Measurements from ENCODE around the gene CAMKV. TPM values are rescaled to one million over a fixed set of nuclear protein-coding genes. Genes with fewer than 3 reads are reported as not detected.
"Not testable (repeated sequence)": the region's sequence is repeated elsewhere in the genome, so short reads cannot be mapped to it uniquely, and the experiment has no call there.

CAMKV gene, protein sequence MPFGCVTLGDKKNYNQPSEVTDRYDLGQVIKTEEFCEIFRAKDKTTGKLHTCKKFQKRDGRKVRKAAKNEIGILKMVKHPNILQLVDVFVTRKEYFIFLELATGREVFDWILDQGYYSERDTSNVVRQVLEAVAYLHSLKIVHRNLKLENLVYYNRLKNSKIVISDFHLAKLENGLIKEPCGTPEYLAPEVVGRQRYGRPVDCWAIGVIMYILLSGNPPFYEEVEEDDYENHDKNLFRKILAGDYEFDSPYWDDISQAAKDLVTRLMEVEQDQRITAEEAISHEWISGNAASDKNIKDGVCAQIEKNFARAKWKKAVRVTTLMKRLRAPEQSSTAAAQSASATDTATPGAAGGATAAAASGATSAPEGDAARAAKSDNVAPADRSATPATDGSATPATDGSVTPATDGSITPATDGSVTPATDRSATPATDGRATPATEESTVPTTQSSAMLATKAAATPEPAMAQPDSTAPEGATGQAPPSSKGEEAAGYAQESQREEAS
- not detected for total RNA-seq
- long read RNA-seq, donor 1: 0 reads
- long read RNA-seq, donor 2: 0 reads

- DNase-seq (ENCODE audit: low spot score): no peak
- intact Hi-C loops (cut with DNase I): no loop called here
These were observed at the start of gene CAMKV for GRCh38 chr3:49869525-49870126. CAMKV (minus strand) TSS chr3:49869906; CDS start chr3:49862388, 7,518 bp downstream.

DNA sequence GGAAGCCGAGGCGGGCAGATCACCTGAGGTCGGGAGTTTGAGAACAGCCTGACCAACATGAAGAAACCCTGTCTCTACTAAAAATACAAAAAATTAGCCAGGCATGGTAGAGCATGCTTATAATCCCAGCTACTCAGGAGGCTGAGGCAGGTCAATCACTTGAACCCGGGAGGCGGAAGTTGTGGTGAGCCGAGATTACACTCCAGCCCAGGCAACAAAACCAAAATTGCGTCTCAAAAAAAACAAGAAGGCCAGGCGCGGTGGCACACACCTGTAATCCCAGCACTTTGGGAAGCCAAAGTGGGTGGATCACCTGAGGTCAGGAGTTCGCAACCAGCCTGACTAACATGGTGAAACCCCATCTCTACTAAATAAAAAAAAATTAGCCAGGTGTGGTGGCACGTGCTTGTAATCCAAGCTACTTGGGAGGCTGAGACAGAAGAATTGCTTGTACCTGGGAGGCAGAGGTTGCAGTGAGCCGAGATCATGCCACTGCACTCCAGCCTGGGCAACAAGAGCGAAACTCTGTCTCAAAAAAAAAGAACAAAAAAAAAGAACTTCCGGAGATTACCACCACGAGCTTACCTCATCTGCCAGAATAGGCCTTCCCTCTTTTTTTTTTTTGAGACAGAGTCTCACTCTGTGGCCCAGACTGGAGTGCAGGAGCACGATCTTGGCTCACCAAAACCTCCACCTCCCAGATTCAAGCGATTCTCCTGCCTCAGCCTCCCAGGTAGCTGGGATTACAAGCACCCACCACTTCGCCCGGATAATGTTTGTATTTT is 48.3 kb upstream of the CAMKV start:
- intact Hi-C loops (cut with DNase I); DNase-seq (ENCODE audit: low spot score): not testable (repeated sequence)

DNA sequence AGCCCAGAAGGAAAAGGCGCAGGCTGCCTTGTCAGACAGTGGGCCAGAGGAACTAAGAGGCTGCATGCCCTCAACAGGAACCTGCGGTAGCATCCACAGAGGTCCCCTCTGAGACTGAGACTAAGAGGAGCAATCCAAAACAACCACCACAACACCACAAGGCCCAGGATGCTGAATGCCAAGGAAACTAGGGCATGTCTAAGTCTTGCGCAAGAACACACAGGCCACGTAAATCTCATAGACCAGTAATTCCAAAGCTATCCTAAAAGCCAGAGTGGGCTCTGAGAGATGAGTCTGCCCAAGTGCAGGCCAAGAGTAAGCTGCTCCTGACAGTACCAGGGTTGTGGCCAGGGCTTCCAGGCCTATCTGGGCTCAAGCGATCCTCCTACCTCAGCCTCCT is 47.0 kb upstream of the CAMKV start:
- no peak for DNase-seq (ENCODE audit: low spot score)
- intact Hi-C loops (cut with DNase I): no loop called here

- no peak for DNase-seq (ENCODE audit: low spot score)
- intact Hi-C loops (cut with DNase I): no loop called here
These were observed 45.2 kb upstream of the CAMKV start for GRCh38 chr3:49914906-49915305.

- no peak for DNase-seq (ENCODE audit: low spot score)
- intact Hi-C loops (cut with DNase I): no loop called here
These were observed 43.2 kb upstream of the CAMKV start for GRCh38 chr3:49912881-49913281.

GRCh38 chr3:49911611-49912010 is 41.9 kb upstream of the CAMKV start:
- no peak for DNase-seq (ENCODE audit: low spot score)
- intact Hi-C loops (cut with DNase I): no loop called here

- intact Hi-C loops (cut with DNase I): no loop called here
- DNase-seq (ENCODE audit: low spot score): no peak
These were observed 41.4 kb upstream of the CAMKV start for GRCh38 chr3:49911124-49911420.

- no peak for DNase-seq (ENCODE audit: low spot score)
- intact Hi-C loops (cut with DNase I): no loop called here
These were observed 40.9 kb upstream of the CAMKV start for GRCh38 chr3:49910409-49911123.

- intact Hi-C loops (cut with DNase I): loop anchor here in 1 of 2 donors (5.0 to 10.0 kb wide), 2 partner anchors 106 to 204 kb away; partner anchors contain the start of gene INKA1
- no peak for DNase-seq (ENCODE audit: low spot score)
These were observed 38.9 kb upstream of the CAMKV start for GRCh38 chr3:49908373-49909199.

DNA sequence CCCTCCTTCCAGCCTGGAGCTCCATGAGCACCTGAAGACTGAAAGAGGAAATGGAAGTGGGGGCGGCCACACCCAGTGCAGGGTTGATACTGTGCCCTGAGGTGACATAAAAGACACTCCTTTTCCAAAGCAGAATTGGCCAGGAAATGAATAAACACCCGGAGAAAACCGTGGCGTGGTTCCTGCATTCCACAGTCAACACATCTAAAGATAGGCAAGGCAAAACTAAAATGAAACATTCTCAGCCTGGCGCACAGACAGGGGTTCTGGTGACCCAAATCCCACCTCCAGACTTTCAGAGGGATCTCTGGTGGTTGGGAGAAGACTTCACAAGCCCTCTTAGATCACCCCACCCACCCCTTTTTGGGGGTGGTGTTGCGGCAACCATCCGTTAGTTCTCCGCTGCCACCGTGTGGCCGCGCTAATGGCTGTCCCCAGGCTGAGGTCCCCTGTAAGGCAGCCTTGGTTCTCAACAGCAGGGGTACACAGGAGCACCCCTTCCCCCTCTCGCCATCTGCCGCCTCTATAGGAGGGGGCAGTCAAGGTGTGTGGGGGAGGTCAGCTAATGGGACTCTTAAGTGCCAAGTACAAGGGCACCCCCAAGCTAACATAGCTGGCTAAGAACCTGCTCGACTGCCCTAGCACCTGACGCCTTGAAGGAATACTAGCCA is 36.5 kb upstream of the CAMKV start:
- intact Hi-C loops (cut with DNase I): loop anchor here in 1 of 2 donors (5.0 to 10.0 kb wide), 2 partner anchors 104 to 201 kb away; partner anchors contain the start of gene INKA1
- peak; percentile 84 for DNase-seq (ENCODE audit: low spot score)

- not testable (repeated sequence) for DNase-seq (ENCODE audit: low spot score)
- intact Hi-C loops (cut with DNase I): loop anchor here in 1 of 2 donors (10.0 kb wide), 1 partner anchor 200 kb away; no protein-coding TSS in a partner anchor
These were observed 34.7 kb upstream of the CAMKV start for GRCh38 chr3:49904448-49904847.

GRCh38 chr3:49903451-49904424 is 34.0 kb upstream of the CAMKV start, which contains the start of gene MST1R:
MST1R (minus strand) TSS chr3:49903873; CDS start chr3:49903609, 264 bp downstream.
- DNase-seq (ENCODE audit: low spot score): peak; percentile 90
- intact Hi-C loops (cut with DNase I): loop anchor here in 1 of 2 donors (10.0 kb wide), 1 partner anchor 199 kb away; no protein-coding TSS in a partner anchor

GRCh38 chr3:49902511-49903345 is 33.0 kb upstream of the CAMKV start:
- intact Hi-C loops (cut with DNase I): loop anchor here in 1 of 2 donors (10.0 kb wide), 1 partner anchor 198 kb away; no protein-coding TSS in a partner anchor

GRCh38 chr3:49901366-49902339 is 31.9 kb upstream of the CAMKV start:
- no peak for DNase-seq (ENCODE audit: low spot score)
- intact Hi-C loops (cut with DNase I): loop anchor here in 1 of 2 donors (10.0 kb wide), 1 partner anchor 197 kb away; no protein-coding TSS in a partner anchor

More at GRCh38 chr3:49902511-49903345, 33.0 kb upstream of the CAMKV start:
- DNase-seq (ENCODE audit: low spot score): no peak
